Measurements from ENCODE around the gene EBF3. TPM values are rescaled to one million over a fixed set of nuclear protein-coding genes. Genes with fewer than 3 reads are reported as not detected.

The EBF3 gene
- total and polyA plus RNA-seq, 4 donors, result 0.13 to 23.3 (median 4.3) TPM

DNA sequence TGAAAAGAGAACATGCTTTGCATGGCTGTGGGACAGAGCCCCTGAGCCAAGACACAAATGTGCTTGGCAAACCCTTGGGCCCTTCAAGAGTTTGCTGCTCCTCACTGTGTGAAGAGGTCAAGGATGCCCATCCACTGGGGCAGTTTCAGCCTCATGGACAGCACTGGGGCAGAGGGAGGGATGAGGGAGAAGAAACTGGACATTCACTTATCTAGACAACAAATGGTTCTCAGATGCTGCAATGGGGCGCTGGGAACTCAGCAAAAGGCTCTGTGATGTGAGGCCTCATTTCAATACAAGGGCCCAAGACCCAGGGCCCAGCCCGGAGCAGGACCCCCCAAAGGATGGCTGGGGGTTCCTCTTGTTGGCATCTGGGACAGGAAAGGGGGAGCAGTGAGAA, 49.1 kb downstream of the EBF3 start:
- DNase-seq, result peak in 1 of 2 donors; percentile 39
- H3K9me3 ChIP-seq (ENCODE audit: control insufficient read depth, low read length), result no peaks in the 10 kb centered on the region
- no peak overlapping the region for H3K27ac ChIP-seq (ENCODE audit: low read depth in 1 of 2, low read length in 2 of 2)
- H3K4me1 ChIP-seq (ENCODE audit: control insufficient read depth in 1 of 2, insufficient read depth in 2 of 2, low read length in 2 of 2), result no peaks in the 10 kb centered on the region
- H3K4me3 ChIP-seq (ENCODE audit: low read length in 2 of 2), result no peak overlapping the region
- no peaks in the 10 kb centered on the region for H3K36me3 ChIP-seq (ENCODE audit: control insufficient read depth in 1 of 2, insufficient read depth in 2 of 2, low read length in 1 of 2)
- intact Hi-C loops (cut with DNase I), result no loop called here
- WGBS, 2 donors, result 81 to 88% methylated on average over 2 of the region's 2 CpGs
- no peaks in the 10 kb centered on the region for H3K27me3 ChIP-seq (ENCODE audit: control insufficient read depth in 1 of 2, insufficient read depth in 2 of 2, low read length in 1 of 2)
- no peak for ATAC-seq (ENCODE audit: low FRiP score)

DNA sequence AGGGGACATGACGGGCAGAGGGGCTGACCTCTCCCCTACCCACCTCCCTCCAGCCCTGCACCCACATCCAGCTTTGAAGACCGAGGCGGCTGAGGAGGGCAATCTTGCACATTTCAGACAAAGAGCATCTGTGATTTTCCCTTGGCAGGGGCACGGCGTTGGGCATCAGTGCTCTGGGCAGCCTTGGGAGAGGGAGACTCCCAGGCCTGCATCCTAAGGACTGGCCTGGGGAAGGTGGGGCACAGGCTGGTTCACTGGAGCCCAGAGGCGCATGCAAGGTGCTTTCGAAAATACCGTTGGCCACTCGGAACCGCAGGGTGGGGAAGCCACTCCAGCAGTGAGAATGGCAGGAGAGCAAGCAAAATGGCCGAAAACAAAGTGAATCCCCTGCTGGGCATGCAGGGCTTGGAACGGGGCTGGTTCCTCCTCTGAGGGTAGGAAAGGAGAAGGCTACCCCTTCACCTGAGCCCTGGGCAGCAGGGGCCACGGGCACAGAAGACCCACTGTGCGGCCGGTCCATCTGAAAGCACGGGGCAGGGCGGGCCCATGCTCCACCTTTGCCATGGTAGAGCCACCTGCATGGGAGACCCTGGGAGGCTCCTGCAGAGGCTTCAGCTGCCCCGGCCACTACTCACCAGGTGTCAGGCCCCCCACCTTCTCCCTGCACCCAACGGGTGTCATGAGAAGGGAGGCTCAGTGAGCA, 49.8 kb downstream of the EBF3 start:
- Histone ChIP-seq H3K9me3 (ENCODE audit: control insufficient read depth, low read length) (no peaks in the 10 kb centered on the region), H3K4me3 (ENCODE audit: low read length in 2 of 2) (no peak overlapping the region), H3K4me1 (ENCODE audit: control insufficient read depth in 1 of 2, insufficient read depth in 2 of 2, low read length in 2 of 2) (no peaks in the 10 kb centered on the region), H3K36me3 (ENCODE audit: control insufficient read depth in 1 of 2, insufficient read depth in 2 of 2, low read length in 1 of 2) (no peaks in the 10 kb centered on the region), H3K27me3 (ENCODE audit: control insufficient read depth in 1 of 2, insufficient read depth in 2 of 2, low read length in 1 of 2) (no peaks in the 10 kb centered on the region), H3K27ac (ENCODE audit: low read depth in 1 of 2, low read length in 2 of 2) (no peak overlapping the region)
- peak in 1 of 2 donors; percentile 72 for DNase-seq
- intact Hi-C loops (cut with DNase I), result no loop called here
- 94% methylated on average over 19 of the region's 19 CpGs for WGBS, 2 donors
- no peak for ATAC-seq (ENCODE audit: low FRiP score)

DNA sequence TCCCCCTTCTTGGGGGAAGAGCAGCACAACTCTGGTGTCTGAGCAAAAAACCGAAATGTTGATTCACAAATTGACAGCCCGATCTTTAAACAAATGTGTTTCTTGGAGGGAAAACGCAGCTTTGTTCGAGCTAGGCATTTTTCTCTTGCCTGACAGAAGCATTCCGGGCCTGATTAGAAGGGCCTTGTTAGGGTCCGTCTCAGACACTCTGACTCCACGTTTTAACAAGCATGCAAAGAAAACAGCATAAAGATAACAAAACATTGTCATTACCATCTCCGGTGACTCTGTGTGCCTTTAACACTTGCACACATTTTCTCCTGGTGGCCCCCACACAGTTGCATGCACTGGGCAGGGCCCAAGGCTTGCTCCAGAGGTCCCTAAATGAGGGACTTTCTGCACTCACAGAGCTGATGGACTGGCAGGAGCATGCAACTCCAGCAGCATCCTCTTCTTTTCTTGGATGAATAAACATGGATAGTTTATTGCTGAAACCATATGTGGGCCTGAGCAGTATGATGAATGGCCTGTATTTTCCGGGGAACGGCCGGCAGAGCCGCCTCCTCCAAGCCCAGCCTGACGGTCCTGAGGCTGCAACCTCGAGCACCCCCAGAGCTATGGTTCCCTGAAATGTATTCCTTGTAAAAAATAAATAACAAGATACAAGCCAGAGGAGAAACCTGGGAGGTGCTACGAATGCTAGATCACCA, 50.9 kb downstream of the EBF3 start:
- no peaks in the 10 kb centered on the region for H3K4me1 ChIP-seq (ENCODE audit: control insufficient read depth in 1 of 2, insufficient read depth in 2 of 2, low read length in 2 of 2)
- H3K27ac ChIP-seq (ENCODE audit: low read depth in 1 of 2, low read length in 2 of 2), result no peak overlapping the region
- WGBS, 2 donors, result 63 to 70% methylated on average over 15 of the region's 15 CpGs
- DNase-seq, result peak in 1 of 2 donors; percentile 67
- intact Hi-C loops (cut with DNase I), result no loop called here
- H3K36me3 ChIP-seq (ENCODE audit: control insufficient read depth in 1 of 2, insufficient read depth in 2 of 2, low read length in 1 of 2), result no peaks in the 10 kb centered on the region
- no peaks in the 10 kb centered on the region for H3K27me3 ChIP-seq (ENCODE audit: control insufficient read depth in 1 of 2, insufficient read depth in 2 of 2, low read length in 1 of 2)
- no peak for ATAC-seq (ENCODE audit: low FRiP score)
- H3K4me3 ChIP-seq (ENCODE audit: low read length in 2 of 2), result no peak overlapping the region
- no peaks in the 10 kb centered on the region for H3K9me3 ChIP-seq (ENCODE audit: control insufficient read depth, low read length)

DNA sequence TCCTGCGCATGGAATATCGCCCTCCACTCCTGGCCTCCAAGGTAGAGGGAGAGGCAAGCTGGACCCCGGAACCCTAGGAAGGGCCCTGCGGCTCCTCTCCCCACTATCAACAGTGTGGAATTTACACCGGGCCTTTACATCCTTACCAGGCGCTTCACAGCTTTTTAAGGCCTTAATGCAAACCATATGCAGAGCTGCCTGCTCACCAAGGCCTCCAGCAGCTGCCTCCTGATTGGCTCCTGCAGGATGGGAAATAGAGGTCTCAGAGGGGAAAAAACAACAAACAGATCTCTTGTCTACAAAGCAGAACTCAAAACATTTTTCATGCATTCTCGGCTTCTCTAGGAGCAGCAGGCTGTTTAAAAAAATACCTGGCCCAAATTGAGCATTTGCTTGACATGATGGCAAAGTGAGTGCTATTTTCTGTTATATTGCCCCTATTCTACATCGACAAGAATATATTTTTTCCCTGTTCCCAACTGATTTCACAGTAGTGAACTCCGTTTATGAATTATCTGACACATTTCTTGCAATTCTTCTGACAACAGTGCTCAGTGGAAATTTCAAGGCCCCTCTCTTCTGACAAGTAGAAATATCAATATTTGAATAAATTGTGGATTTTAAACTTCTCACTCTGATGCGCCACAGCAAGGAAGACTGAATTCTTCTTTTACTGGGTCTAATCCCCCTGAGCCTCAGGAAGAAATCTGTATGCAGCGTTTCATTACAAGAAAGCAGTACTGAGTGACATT, 51.7 kb downstream of the EBF3 start:
- Histone ChIP-seq H3K9me3 (ENCODE audit: control insufficient read depth, low read length) (no peaks in the 10 kb centered on the region), H3K4me3 (ENCODE audit: low read length in 2 of 2) (no peak overlapping the region), H3K27ac (ENCODE audit: low read depth in 1 of 2, low read length in 2 of 2) (no peak overlapping the region), H3K4me1 (ENCODE audit: control insufficient read depth in 1 of 2, insufficient read depth in 2 of 2, low read length in 2 of 2) (no peaks in the 10 kb centered on the region), H3K27me3 (ENCODE audit: control insufficient read depth in 1 of 2, insufficient read depth in 2 of 2, low read length in 1 of 2) (no peaks in the 10 kb centered on the region), H3K36me3 (ENCODE audit: control insufficient read depth in 1 of 2, insufficient read depth in 2 of 2, low read length in 1 of 2) (no peaks in the 10 kb centered on the region)
- intact Hi-C loops (cut with DNase I), result no loop called here
- 82 to 85% methylated on average over 11 of the region's 11 CpGs for WGBS, 2 donors
- no peak for ATAC-seq (ENCODE audit: low FRiP score)
- DNase-seq, result no peak

DNA sequence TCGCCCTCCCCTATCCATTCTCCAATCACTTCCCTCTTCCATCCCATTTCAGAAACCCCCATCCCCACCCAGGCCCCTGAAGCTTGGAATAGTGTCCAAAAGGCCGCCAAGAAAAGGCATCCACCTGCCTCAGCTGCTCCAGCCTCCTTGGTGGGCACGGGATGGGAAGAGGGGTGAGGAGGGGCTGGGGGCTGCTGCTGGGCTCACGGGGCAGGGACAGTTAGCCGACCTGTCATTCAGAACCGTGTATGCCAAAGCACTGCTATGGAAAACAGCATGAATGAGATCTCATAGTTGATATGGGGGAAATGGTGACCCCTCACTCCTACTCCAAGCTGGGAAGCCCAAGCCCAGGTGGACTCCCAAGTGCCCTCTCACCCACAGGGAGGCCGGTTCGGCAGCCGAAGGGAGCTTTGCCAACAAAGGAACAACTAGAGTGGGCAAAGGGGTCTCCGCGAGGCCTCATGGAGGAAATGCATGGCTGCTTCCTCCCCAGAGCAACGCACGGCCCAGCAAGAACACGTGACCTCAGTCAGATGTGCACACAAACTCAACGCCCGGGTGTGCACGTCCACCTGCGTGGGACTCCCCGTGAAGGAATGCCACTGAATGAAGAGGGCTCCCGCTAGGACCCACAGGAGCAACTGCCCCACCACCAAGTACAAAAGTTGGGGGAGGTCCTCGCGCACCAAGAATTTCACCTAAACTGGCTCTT, 52.5 kb downstream of the EBF3 start:
- intact Hi-C loops (cut with DNase I), result no loop called here
- 81 to 86% methylated on average over 22 of the region's 22 CpGs for WGBS, 2 donors
- no peaks in the 10 kb centered on the region for H3K4me1 ChIP-seq (ENCODE audit: control insufficient read depth in 1 of 2, insufficient read depth in 2 of 2, low read length in 2 of 2)
- no peaks in the 10 kb centered on the region for H3K9me3 ChIP-seq (ENCODE audit: control insufficient read depth, low read length)
- H3K36me3 ChIP-seq (ENCODE audit: control insufficient read depth in 1 of 2, insufficient read depth in 2 of 2, low read length in 1 of 2), result no peaks in the 10 kb centered on the region
- DNase-seq (peak in 1 of 2 donors; percentile 63), ATAC-seq (ENCODE audit: low FRiP score) (no peak)
- no peaks in the 10 kb centered on the region for H3K27me3 ChIP-seq (ENCODE audit: control insufficient read depth in 1 of 2, insufficient read depth in 2 of 2, low read length in 1 of 2)
- H3K4me3 ChIP-seq (ENCODE audit: low read length in 2 of 2), result no peak overlapping the region
- H3K27ac ChIP-seq (ENCODE audit: low read depth in 1 of 2, low read length in 2 of 2), result no peak overlapping the region

DNA sequence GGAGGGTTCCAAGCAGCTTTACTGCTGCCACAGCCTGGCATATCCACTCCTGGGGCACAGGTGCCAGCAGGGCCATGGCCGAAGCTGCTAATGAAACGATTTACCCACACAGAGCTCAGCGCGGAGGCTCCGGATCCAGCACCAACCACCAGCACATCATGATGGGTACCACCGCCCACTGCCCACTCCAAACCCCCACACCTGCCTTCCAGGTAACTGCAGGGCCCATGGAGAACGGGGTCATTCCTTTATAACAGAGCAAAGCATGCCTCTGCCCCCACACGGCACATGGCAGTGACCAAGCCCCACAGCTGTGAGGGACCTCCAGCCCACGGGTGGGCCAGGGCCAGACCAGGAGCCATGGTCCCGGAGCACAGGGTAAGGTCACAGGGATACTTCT, 53.2 kb downstream of the EBF3 start:
- Histone ChIP-seq H3K4me3 (ENCODE audit: low read length in 2 of 2) (no peak overlapping the region), H3K27ac (ENCODE audit: low read depth in 1 of 2, low read length in 2 of 2) (no peak overlapping the region), H3K36me3 (ENCODE audit: control insufficient read depth in 1 of 2, insufficient read depth in 2 of 2, low read length in 1 of 2) (no peaks in the 10 kb centered on the region), H3K4me1 (ENCODE audit: control insufficient read depth in 1 of 2, insufficient read depth in 2 of 2, low read length in 2 of 2) (no peaks in the 10 kb centered on the region), H3K9me3 (ENCODE audit: control insufficient read depth, low read length) (no peaks in the 10 kb centered on the region), H3K27me3 (ENCODE audit: control insufficient read depth in 1 of 2, insufficient read depth in 2 of 2, low read length in 1 of 2) (no peaks in the 10 kb centered on the region)
- peak in 1 of 2 donors; percentile 67 for DNase-seq
- WGBS, 2 donors, result 92 to 94% methylated on average over 10 of the region's 10 CpGs
- no peak for ATAC-seq (ENCODE audit: low FRiP score)
- intact Hi-C loops (cut with DNase I), result no loop called here

DNA sequence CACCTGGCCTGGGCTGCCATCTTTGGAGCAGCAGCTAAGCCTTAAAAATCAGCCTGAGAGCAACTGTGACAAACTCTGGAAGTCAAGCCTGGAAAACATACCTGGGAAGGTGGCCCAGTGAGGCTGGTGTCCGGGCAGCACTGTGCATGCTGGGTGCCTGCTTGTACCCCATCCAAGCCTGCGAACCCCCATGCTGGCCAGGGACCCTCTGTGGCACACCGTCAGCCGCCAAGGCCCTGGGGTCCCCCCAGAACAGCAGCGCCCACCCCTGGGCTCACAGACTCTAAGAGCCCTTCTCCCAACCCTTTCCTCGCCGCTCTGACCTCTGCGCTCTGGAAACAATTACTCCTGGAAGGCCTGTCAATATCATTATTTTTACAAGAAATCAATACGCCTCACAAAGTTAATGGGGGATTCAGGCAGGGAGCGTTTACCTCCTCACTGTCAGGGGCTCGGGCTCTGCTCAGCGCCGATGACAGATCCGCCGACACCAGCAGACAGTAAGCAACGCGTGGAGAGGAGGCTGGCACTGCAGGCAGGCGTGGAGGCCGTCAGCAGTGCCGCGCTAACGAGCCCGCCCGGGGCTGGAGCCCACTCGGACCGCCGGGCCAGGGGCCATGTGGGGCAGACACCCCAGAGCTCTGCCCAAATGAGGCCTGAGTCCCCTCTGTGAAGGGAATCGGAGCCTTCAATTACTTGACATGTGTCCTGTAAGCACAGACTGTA, 54.4 kb downstream of the EBF3 start:
- Histone ChIP-seq H3K36me3 (ENCODE audit: control insufficient read depth in 1 of 2, insufficient read depth in 2 of 2, low read length in 1 of 2) (no peaks in the 10 kb centered on the region), H3K27ac (ENCODE audit: low read depth in 1 of 2, low read length in 2 of 2) (no peak overlapping the region), H3K4me1 (ENCODE audit: control insufficient read depth in 1 of 2, insufficient read depth in 2 of 2, low read length in 2 of 2) (no peaks in the 10 kb centered on the region), H3K27me3 (ENCODE audit: control insufficient read depth in 1 of 2, insufficient read depth in 2 of 2, low read length in 1 of 2) (no peaks in the 10 kb centered on the region), H3K4me3 (ENCODE audit: low read length in 2 of 2) (no peak overlapping the region), H3K9me3 (ENCODE audit: control insufficient read depth, low read length) (no peaks in the 10 kb centered on the region)
- DNase-seq, result peak in 1 of 2 donors; percentile 73
- ATAC-seq (ENCODE audit: low FRiP score), result no peak
- intact Hi-C loops (cut with DNase I), result no loop called here
- WGBS, 2 donors, result 61 to 66% methylated on average over 28 of the region's 28 CpGs

DNA sequence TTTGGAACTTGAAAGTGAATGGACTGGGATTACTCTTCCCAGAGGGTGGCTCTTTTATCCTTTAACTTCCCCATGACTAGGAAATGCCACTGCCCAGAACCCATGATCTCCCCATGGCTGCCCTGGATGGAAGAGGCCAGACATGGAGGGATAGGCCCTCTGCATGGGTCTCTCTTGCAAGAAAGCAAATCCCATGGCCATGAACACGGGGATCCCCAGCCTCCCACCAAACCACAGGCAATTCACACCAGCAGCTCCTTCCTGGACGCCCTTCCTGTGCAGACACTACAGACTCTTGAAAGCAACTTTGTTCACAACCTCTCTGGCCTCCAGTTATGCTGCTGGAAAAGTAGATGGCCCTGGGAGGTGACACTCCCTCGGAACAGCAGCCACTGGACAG, 55.0 kb downstream of the EBF3 start:
- no peak for ATAC-seq (ENCODE audit: low FRiP score)
- Histone ChIP-seq H3K36me3 (ENCODE audit: control insufficient read depth in 1 of 2, insufficient read depth in 2 of 2, low read length in 1 of 2) (no peaks in the 10 kb centered on the region), H3K9me3 (ENCODE audit: control insufficient read depth, low read length) (no peaks in the 10 kb centered on the region), H3K27ac (ENCODE audit: low read depth in 1 of 2, low read length in 2 of 2) (no peak overlapping the region), H3K27me3 (ENCODE audit: control insufficient read depth in 1 of 2, insufficient read depth in 2 of 2, low read length in 1 of 2) (no peaks in the 10 kb centered on the region), H3K4me1 (ENCODE audit: control insufficient read depth in 1 of 2, insufficient read depth in 2 of 2, low read length in 2 of 2) (no peaks in the 10 kb centered on the region), H3K4me3 (ENCODE audit: low read length in 2 of 2) (no peak overlapping the region)
- intact Hi-C loops (cut with DNase I), result no loop called here
- 89 to 91% methylated on average over 3 of the region's 3 CpGs for WGBS, 2 donors
- no peak for DNase-seq
